ENCODE data around the gene PTGER1. TPM values are rescaled to one million over a fixed set of nuclear protein-coding genes. Genes with fewer than 3 reads are reported as not detected.

The PTGER1 gene
- total and polyA plus RNA-seq, 2 of the 13 experiments (the other 11 are each of a cell fraction or from before 2014, with no cell fraction given), result 0.13 TPM; not detected in 1

- TF ChIP-seq ARID5B (CRISPR knock-in tag; IDR thresholded peaks at IDR 0.05), result peak; percentile 32; the same call in 1 of the 2 replicates
- TF ChIP-seq TEAD3 (CRISPR knock-in tag; optimal IDR thresholded peaks at IDR 0.05; ENCODE audit: borderline replicate concordance), result peak; percentile 98
- TF ChIP-seq ZNF549 (CRISPR knock-in tag; IDR thresholded peaks at IDR 0.05), result no peak
- TF ChIP-seq ZBTB43 (CRISPR knock-in tag; conservative IDR thresholded peaks at IDR 0.05), result 0 out of 2 replicates have a peak, but pooled peaks have one; percentile 35
- no peak for TF ChIP-seq SMC3 (IDR thresholded peaks at IDR 0.05; ENCODE audit: low read length)
- no peak for TF ChIP-seq SMARCE1 (IDR thresholded peaks at IDR 0.05; ENCODE audit: borderline replicate concordance)
- no peak for TF ChIP-seq ZNF674 (CRISPR knock-in tag; IDR thresholded peaks at IDR 0.05; ENCODE audit: low read depth)
- no peak for TF ChIP-seq ZNF383 (CRISPR knock-in tag; IDR thresholded peaks at IDR 0.05; ENCODE audit: borderline replicate concordance)
- TF ChIP-seq PHF8 (CRISPR knock-in tag; IDR thresholded peaks at IDR 0.05), result peak; percentile 47; the same call in 1 of the 2 replicates
- TF ChIP-seq ZNF558 (CRISPR knock-in tag; IDR thresholded peaks at IDR 0.05; ENCODE audit: borderline replicate concordance), result no peak
- no peak for TF ChIP-seq ZNF530 (CRISPR knock-in tag; IDR thresholded peaks at IDR 0.05; ENCODE audit: low read depth)
- no peak for TF ChIP-seq RBM22 (optimal IDR thresholded peaks at IDR 0.05; ENCODE audit: low read length)
- 0 out of 2 replicates have a peak, but pooled peaks have one; percentile 43 for TF ChIP-seq DR1 (CRISPR knock-in tag; IDR thresholded peaks at IDR 0.05)
- no peak for TF ChIP-seq ZNF382 (CRISPR knock-in tag; IDR thresholded peaks at IDR 0.05; ENCODE audit: borderline replicate concordance)
- TF ChIP-seq HCFC1 (IDR thresholded peaks at IDR 0.05; ENCODE audit: low read depth, low read length), result no peak
- TF ChIP-seq MXD3 (CRISPR knock-in tag; IDR thresholded peaks at IDR 0.05), result 0 out of 2 replicates have a peak, but pooled peaks have one; percentile 76
- peak; percentile 64; the same call in 1 of the 2 replicates for TF ChIP-seq TGIF2 (CRISPR knock-in tag; IDR thresholded peaks at IDR 0.05)
- TF ChIP-seq SMAD1 (CRISPR knock-in tag; IDR thresholded peaks at IDR 0.05; ENCODE audit: borderline replicate concordance, low read depth), result 0 out of 2 replicates have a peak, but pooled peaks have one; percentile 88
- no peak for TF ChIP-seq ZBTB39 (CRISPR knock-in tag; IDR thresholded peaks at IDR 0.05)
- no peak for TF ChIP-seq ZNF235 (CRISPR knock-in tag; IDR thresholded peaks at IDR 0.05; ENCODE audit: borderline replicate concordance)
- peak; percentile 16; the same call in 1 of the 2 replicates for TF ChIP-seq SOX13 (IDR thresholded peaks at IDR 0.05)
- TF ChIP-seq SOX13 (CRISPR knock-in tag; conservative IDR thresholded peaks at IDR 0.05 in 1 of 2, IDR thresholded peaks at IDR 0.05 in 1 of 2), result peak in 1 of 2 experiments; percentile 42; a peak in 1 of 4 replicates
These were observed 21.1 kb upstream of the PTGER1 start, which contains the start of gene GIPC1 (continued) for GRCh38 chr19:14496029-14496833.
